Measurements from ENCODE around the gene KSR2. TPM values are rescaled to one million over a fixed set of nuclear protein-coding genes. Genes with fewer than 3 reads are reported as not detected.
"Not testable (repeated sequence)": the region's sequence is repeated elsewhere in the genome, so short reads cannot be mapped to it uniquely, and the experiment has no call there.

Gene KSR2
- total RNA-seq, 1 donor from 2014 or later = 1.4 TPM

DNA sequence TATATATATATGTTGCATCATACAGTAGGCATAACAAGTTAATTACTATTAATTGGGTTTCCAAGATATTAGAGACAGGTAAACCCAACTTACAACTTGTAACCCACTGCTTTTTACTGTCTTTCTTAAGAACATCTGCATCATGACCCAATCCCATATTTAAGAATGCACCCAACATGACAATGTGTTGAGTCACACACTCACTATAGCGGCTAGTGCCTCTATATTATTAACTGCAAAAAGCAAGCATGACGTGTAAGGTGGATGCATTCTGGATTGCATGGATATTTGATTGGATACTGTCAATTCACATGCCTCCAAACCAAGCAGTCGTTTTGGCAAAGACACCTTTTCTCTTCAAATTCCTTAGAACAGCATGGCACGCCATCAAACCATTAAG lies 68.2 kb downstream of the KSR2 start:
- no peak for DNase-seq
- no peak overlapping the region for H3K4me3 ChIP-seq
- H3K36me3 ChIP-seq = no peaks in the 10 kb centered on the region
- TF ChIP-seq, protein P1, sequence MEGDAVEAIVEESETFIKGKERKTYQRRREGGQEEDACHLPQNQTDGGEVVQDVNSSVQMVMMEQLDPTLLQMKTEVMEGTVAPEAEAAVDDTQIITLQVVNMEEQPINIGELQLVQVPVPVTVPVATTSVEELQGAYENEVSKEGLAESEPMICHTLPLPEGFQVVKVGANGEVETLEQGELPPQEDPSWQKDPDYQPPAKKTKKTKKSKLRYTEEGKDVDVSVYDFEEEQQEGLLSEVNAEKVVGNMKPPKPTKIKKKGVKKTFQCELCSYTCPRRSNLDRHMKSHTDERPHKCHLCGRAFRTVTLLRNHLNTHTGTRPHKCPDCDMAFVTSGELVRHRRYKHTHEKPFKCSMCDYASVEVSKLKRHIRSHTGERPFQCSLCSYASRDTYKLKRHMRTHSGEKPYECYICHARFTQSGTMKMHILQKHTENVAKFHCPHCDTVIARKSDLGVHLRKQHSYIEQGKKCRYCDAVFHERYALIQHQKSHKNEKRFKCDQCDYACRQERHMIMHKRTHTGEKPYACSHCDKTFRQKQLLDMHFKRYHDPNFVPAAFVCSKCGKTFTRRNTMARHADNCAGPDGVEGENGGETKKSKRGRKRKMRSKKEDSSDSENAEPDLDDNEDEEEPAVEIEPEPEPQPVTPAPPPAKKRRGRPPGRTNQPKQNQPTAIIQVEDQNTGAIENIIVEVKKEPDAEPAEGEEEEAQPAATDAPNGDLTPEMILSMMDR (IDR thresholded peaks at IDR 0.05) = no peak
- H3K27ac ChIP-seq = no peak overlapping the region
- H3K9me3 ChIP-seq = no peaks in the 10 kb centered on the region
- intact Hi-C loops (cut with DNase I) = no loop called here
- no peaks in the 10 kb centered on the region for H3K4me1 ChIP-seq
- no peak for ATAC-seq
- no peaks in the 10 kb centered on the region for H3K27me3 ChIP-seq

DNA sequence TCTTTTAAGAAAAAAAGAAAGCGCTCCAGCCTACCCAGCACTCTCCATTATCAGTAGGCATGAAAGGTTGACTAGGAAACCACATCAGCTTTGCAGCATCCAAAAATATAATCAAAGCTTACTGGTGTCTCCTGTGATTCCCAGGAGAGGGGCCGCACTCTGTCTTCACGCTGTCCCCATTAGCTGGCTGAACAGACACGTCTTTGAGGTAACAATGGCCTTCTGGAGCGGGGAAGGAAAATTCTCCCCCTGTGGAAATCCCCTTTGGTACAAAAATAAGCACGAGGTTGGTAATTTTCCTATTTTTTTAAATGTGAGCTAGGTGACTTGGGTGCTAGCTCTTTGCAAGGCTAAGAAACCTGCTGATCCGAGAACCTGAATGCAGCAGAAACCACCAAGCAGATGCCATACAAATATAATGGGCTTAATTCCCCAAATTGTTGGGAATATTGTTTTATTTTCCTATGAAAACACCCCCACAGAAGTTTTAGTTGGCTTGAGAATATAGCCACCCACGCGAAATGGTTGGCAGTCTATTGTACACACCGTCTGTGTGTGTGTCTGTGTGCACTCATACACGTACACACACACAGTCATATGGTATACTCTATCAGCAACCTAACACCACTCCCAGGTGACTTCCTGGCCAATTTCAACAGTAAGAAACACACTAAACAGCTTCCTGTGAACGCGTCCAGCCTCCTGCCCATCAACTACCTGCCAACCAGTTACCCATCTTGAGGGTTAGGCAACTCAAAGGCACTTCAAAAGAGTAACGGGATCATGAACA lies 71.2 kb downstream of the KSR2 start:
- no peak for DNase-seq
- Histone ChIP-seq H3K27me3 (no peaks in the 10 kb centered on the region), H3K4me3 (no peak overlapping the region), H3K4me1 (no peaks in the 10 kb centered on the region), H3K36me3 (no peaks in the 10 kb centered on the region), H3K27ac (no peak overlapping the region), H3K9me3 (no peaks in the 10 kb centered on the region)
- peak; percentile 25 for ATAC-seq
- TF ChIP-seq, protein P1 (IDR thresholded peaks at IDR 0.05) = no peak
- intact Hi-C loops (cut with DNase I) = no loop called here

DNA sequence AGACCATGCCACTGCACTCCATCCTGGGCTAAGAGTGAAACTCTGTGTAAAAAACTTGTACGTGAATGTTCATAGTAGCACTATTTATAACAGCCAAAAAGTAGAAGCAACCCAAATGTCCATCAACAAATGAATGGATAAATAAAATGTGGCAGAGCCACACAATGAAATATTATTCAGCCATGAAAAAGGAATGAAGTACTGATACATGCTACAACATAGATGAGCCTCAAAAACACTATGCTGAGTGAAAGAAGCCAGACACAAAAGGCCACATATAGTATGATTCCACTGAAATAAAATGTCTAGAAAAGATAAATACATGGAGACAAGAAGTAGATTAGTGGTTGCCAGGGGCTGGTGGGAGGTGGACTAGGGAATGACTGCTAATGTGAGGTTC lies 72.8 kb downstream of the KSR2 start:
- H3K27me3 ChIP-seq = no peaks in the 10 kb centered on the region
- ATAC-seq (no peak), DNase-seq (no peak)
- H3K36me3 ChIP-seq = no peaks in the 10 kb centered on the region
- TF ChIP-seq, protein P1 (IDR thresholded peaks at IDR 0.05) = no peak
- H3K4me1 ChIP-seq = no peaks in the 10 kb centered on the region
- no peak overlapping the region for H3K27ac ChIP-seq
- intact Hi-C loops (cut with DNase I) = no loop called here
- H3K9me3 ChIP-seq = no peaks in the 10 kb centered on the region
- no peak overlapping the region for H3K4me3 ChIP-seq

DNA sequence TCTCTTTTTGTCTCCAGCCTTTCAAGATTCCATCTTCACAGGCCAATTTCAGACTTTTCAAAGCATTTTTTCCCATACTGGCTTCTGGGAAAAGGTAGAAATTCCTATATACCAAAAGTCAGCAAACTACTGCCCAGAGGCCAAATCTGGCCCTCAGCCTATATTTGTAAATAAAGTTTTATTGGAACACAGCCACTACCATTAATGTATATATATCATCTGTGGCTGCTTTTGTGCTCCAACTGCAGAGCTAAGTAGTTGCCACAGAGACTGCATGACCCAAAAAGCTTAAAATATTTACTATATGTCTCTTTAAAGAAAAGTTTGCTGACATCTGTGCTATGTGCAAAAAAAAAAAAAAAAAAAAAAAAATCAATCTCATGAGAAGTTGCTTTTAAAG lies 76.3 kb downstream of the KSR2 start:
- Histone ChIP-seq H3K27ac (no peak overlapping the region), H3K36me3 (no peaks in the 10 kb centered on the region), H3K4me3 (no peak overlapping the region), H3K4me1 (no peaks in the 10 kb centered on the region), H3K9me3 (no peaks in the 10 kb centered on the region), H3K27me3 (no peaks in the 10 kb centered on the region)
- no peak for DNase-seq
- ATAC-seq = no peak
- TF ChIP-seq, protein P1 (IDR thresholded peaks at IDR 0.05) = no peak
- intact Hi-C loops (cut with DNase I) = no loop called here

DNA sequence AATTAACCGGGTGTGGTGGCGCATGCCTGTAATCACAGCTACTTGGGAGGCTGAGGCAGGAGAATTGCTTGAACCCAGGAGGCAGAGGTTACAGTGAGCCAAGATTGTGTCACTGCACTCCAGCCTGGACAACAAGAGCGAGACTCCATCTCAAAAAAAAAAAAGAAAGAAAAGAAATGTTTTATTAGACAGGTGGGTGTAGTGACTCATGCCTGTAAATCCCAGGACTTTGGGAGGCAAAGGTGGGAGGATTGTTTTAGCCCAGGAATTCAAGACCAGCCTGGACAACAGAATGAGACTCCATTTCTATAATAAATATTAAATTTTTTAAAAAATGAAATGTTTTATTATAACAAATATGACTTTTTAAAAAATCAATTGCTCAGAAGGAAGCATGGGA lies 77.5 kb downstream of the KSR2 start:
- ATAC-seq; H3K27me3 ChIP-seq; H3K4me1 ChIP-seq; H3K9me3 ChIP-seq; H3K36me3 ChIP-seq; H3K4me3 ChIP-seq; H3K27ac ChIP-seq; intact Hi-C loops (cut with DNase I); DNase-seq: not testable (repeated sequence)

DNA sequence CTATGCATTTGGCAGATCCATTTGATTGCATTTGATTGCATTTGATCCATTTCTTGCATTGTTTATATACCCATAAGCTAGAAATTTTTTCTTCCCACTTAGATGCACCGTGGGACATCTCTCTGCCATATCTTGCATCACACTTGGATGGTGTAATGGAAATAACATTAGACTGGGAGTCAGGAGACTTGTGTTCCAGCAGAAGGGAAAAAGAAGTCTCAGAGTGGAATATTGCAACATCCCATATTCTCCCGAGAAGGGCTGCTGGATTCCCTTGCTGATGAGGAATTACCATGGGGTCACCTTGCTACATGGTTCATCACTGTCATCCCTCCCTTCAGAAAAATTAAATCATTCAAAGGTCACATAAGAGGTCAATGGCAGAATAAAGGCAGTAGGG lies 78.1 kb downstream of the KSR2 start:
- H3K27me3 ChIP-seq = no peaks in the 10 kb centered on the region
- no peak overlapping the region for H3K4me3 ChIP-seq
- no peak overlapping the region for H3K27ac ChIP-seq
- no peaks in the 10 kb centered on the region for H3K9me3 ChIP-seq
- no peaks in the 10 kb centered on the region for H3K36me3 ChIP-seq
- no peak for ATAC-seq
- no peak for DNase-seq
- TF ChIP-seq, protein P1 (IDR thresholded peaks at IDR 0.05) = no peak
- intact Hi-C loops (cut with DNase I) = no loop called here
- H3K4me1 ChIP-seq = no peaks in the 10 kb centered on the region

All from upper lobe of right lung (tissue), 1 donor.